HG02884 (cell line): Measurements from ENCODE around the gene SMIM10.
"Not testable (repeated sequence)": the region's sequence is repeated elsewhere in the genome, so short reads cannot be mapped to it uniquely, and the experiment has no call there.

Experiments
- ATAC-seq: cut with Tn5 transposase; IDR thresholded peaks from one replicate; pipeline ENCODE4 v1.9.1; 2021; ENCODE audit warnings: mild to moderate bottlenecking, moderate library complexity; ENCODE audit not compliant: unreplicated experiment

The SMIM10 gene

DNA sequence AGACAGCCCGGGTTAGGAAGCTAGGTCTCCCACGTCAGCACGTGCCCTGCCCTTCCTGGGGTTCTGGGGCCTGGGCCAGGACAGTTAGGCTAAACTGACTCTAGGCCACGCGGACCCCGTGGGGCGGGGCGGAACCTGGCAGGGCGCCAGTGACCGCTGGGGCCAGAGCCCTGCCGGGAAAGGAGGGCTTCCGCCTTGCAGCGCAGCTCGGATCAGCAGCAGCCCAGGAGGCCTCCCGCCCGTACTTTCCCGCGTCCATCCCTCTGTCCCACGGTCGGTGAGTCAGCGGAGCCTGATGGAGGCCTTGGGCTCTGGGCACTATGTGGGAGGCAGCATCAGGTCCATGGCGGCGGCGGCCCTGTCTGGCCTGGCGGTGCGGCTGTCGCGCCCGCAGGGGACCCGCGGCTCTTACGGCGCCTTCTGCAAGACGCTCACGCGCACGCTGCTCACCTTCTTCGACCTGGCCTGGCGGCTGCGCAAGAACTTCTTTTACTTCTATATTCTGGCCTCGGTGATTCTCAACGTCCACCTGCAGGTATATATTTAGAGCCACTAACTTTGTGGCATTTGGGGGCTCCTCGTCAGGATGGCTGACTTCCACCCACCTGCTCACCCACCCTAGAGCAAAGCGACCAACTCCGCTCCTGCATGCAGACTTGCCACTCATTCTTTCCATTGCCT, at the start of gene SMIM10:
SMIM10 (plus strand) TSS at position 191 of the 681 bp plus-strand sequence; CDS start at position 296, 105 bp downstream.
- ATAC-seq = no peak

DNA sequence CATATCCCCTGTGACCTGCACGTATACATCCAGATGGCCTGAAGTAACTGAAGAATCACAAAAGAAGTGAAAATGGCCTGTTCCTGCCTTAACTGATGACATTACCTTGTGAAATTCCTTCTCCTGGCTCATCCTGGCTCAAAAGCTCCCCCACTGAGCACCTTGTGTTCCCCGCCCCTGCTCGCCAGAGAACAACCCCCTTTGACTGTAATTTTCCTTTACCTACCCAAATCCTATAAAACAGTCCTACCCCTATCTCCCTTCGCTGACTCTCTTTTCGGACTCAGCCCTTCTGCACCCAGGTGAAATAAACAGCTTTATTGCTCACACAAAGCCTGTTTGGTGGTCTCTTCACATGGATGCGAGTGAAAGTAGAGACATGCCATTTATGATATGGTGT, 44.4 kb upstream of the SMIM10 start:
- not testable (repeated sequence) for ATAC-seq

DNA sequence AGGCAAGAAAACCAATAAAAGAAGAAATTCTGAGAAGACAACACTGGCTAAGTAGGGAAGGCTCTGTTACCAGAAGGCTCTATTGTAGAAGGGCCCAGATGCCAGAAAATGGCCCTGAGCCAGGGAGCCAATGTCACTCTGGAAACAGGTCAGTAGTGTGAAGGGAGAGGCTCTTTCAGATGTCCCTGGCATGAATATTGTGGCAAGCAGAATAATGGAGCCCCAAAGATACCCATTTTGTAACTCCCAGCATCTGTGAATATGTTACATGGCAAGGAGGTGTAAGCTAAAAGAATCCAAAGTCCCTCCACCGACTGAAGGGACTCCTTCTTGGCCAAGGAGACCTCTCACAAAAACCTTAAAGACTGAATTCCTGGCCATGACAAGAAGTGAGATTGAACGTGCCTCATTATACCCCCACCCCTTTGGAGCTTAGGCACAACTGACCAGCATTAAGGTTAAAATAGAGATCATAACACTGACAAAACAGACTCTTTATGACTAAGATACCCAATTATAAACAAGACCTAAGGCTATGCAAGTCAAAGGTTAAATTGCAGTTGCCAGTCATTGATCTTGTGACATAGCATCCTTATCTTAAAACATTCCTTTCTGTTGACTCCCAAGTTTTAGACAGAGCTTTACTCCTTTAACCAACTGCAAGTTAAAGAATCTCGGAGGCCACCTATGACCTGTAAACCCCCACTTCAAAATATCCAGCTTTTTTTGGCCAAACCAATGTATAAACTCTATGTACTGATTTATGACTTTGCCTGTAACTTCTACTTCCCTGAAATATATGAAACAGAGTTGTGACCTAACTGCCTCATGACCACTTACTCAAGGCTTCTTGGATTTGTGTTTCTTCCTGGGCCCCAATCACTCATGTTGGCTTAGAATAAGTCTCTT, 42.2 kb upstream of the SMIM10 start:
- ATAC-seq = no peak

DNA sequence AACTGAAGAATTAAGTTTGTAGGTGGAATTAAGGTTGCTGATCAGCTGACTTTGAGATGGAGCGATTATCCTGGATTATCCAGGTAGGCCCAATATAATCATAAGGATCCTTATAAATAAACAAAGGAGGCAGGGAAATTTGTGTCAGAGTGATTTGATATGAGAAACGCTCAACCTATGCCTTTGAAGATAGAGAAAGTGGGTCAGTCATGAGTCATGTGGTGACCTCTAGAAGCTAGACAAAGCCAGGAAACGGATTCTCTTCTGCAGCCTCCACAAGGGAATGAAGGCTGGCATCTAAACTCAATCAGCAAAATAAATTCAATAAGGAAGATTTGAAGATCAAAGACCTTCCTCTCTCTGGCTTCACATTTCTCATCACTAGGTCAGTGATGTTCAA, 41.5 kb upstream of the SMIM10 start:
- no peak for ATAC-seq

DNA sequence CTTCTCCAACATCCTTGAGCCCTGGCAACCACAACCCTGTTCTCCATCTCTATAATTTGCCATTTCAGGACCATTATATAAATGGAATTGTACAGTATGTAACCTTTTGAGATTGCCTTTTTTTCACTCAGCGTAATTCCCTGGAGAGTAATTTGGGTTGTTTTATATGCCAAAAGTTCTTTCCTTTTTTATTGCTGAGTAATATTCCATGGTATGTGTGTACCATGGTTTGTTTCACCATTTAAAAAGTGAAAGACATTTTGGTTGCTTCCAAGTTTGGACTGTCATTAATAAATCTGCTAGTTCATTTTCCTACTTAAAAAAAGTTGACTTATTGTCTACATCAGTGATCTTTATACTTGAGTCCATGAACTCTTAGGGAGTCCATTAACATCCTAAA, 33.0 kb upstream of the SMIM10 start:
- no peak for ATAC-seq

DNA sequence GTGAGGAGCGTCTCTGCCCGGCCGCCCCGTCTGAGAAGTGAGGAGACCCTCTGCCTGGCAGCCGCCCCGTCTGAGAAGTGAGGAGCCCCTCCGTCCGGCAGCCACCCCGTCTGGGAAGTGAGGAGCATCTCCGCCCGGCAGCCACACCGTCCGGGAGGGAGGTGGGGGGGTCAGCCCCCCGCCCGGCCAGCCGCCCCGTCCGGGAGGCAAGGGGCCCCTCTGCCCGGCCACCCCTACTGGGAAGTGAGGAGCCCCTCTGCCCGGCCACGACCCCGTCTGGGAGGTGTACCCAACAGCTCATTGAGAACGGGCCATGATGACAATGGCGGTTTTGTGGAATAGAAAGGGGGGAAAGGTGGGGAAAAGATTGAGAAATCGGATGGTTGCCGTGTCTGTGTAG, 30.4 kb upstream of the SMIM10 start:
- ATAC-seq = not testable (repeated sequence)

DNA sequence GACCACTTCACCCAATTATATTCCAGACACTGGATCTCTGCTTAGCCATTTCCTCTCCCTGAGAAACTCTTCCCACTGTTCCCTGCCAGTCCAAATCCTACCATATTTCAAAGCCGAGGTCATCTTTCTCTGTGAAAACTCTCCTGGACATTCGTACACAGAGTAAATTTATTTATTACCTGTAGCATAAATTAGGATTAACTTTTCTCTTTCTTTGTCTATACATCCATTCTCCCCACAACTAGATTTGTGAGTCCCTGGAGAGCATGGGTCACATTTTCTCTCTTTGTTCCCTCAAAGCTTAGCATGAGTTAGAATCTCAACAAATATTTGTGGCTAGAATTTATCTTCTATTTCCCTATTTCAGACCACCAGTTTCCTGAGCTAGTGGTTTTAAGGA, 27.8 kb upstream of the SMIM10 start:
- no peak for ATAC-seq

DNA sequence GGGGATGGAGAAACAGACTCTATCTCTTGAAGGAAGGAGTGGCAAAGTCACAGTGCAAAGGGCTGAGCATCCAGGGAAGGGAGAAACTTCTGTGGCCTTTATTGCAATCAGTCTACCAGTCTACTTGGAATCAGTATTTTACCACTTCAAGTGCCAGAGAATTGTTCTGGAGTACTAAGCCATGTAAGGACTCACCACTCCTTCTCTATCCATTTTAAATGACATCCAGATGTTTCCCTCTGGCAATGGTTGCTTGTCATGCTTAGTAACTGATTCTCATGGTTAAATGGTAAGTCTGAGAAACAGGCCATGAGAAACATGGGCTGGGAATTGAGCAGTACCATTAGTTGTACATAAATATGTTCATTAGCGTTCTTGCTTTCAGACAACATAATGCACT, 21.1 kb upstream of the SMIM10 start:
- no peak for ATAC-seq

DNA sequence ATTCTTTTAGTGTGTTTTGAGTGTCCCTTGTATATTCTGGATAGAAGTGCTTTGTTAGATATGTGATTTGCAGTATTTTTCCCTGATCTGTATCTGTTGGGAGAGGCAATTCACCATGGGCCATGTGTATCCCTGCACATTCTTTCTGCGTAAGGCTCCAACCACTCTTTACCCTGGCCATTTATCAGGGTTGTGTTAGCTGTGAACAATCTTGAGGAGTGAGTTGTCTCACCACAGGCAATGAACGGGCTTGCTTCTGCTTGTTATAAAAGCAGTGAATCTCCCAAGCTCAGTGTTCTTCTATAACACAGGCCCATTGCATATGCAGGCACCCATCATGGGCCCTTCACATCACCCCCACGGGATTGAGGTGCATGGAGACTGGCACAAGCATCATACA, 18.9 kb upstream of the SMIM10 start:
- ATAC-seq = no peak

DNA sequence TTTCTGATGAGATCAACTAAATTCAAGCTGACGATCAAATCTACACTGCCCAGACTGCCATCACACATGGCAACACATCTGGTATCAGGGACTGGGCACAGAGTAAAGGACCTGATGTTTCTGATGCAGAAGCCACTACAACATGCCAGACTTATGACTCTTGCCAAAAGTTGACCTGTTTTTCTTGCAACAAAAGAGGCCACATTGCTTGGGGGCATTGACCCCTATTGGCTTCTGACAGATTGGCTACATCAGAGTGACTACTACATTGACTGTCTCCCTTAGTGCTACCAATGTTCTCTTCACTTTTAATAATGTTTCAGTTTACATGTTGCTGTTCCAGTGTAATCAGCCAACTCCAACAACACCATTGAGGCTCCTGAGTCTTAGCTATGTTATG, 15.3 kb upstream of the SMIM10 start:
- no peak for ATAC-seq

DNA sequence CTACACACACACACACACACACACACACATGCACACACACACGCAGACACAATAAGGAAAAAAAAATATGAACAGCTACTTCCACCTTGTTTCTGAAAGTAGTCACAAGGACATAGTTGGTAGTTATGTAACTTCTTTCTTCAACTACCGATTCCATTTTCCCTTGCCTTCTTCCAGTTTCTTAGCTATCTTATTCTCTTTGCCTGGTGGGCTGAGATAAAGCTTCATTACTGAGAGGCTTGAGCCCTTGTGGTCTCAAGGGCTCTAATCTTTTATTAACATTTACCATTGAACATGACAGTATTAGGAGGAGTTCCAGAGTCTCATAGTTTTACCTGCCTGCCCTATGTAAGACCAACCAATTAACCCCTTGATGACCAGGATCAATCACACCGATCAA, 8.9 kb upstream of the SMIM10 start:
- ATAC-seq = no peak

DNA sequence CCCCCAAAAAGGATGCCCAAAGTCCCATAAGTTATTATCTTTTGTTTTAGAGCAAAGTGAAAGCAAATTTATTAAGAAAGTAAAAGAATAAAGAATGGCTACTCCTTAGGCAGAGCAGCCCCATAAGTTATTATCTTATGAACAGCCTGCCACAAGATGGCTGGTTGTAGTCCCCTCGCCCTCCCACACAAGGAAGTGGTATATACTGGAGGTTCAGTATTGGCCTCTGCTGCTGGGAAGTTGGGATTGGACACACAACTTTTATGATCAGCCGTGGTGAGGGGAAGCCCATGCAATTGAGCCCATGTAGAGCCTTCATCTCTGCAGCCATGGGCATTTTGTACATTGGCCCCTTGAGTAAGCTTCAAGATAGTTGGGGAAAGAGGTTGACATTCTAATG, 8.0 kb upstream of the SMIM10 start:
- ATAC-seq = no peak

DNA sequence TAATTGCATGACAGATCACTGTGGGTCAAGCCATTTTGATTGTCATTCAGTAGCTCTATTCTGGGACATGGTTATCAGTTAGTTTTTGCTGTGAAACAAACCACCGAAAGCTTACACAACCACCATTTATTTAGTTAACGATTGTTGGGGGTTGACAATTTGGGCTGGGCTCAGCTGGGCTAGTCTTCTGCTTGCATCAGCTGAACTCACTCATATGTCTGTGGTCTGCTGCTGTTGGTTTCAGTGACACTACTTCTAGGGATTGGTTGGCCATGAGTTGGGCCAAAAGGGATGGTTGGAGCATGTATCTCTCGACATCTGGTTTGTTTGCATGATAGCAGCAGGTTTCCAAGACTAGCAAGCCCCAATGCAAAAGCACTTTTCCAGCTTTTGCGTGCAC, 5.3 kb upstream of the SMIM10 start:
- no peak for ATAC-seq

DNA sequence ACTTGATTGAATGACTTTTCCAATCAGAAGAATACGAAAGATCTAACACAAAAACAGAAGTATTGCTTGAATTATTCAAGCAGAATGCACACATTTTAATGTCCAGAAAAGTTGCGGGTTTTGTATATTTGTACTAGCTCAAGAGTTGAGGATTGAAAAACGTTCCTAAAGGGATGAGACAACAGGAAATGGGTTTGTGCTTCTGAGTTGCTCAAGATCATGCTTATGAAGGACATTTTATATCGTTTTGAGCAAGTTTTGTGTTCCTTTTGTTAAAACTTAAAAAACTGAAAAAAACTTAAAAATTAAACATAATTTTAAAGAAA, 353 bp upstream of the SMIM10 start:
- no peak for ATAC-seq

DNA sequence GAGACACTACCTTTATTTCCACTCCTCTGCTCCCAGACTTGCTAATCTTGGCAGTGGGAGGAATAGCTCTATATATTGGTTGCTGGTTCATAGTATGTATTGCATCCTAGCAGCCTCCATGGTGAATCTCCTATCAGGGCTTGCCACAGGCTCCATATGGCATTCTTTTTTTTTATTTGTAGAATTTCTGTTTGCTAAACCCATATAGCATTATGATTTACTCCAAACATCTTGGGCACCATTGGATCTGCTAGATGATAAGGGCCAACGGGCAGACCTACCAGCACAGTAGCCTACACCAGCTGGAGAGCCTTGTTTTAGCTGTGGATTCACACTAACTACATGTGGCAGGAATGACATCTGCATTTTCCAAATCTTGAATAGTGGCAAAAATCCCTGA, 6.9 kb downstream of the SMIM10 start:
- no peak for ATAC-seq

DNA sequence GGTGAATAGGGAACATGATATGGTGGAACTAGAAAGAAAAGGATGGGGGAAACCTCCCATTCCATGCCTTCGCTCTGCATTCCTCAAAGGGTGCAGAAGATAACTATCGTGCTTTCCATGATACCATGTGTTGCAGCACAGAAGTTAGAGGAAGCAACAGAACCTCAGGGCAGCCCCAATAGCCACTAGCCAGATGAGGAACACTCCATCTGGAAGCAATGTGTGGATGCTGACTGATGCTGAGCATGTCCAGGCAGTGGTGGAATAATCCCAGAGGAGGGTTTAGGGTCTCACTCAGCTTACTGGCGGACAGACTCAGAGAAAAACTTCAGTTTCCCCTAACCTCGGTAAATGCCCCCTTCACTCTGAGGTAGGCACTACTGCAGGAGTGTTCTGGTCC, 7.5 kb downstream of the SMIM10 start:
- no peak for ATAC-seq

DNA sequence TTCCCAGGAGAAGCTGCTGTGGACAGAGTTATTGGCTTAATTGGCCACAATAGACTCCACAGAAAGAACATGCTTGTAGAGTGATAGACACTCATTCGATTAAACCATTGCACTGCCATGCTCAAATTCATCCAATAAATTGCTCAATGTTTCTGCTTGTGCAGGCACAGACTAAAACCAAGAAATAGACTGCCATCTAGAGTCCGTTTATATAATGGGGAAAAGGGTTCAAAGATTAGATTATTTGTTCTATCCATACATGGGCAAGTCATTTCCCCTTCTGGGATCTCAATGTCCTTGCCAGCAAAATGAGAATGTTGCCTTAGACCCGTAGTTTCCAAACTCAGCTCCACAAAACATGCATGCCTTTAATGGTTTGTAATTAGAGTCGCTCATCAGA, 8.7 kb downstream of the SMIM10 start:
- ATAC-seq = no peak

DNA sequence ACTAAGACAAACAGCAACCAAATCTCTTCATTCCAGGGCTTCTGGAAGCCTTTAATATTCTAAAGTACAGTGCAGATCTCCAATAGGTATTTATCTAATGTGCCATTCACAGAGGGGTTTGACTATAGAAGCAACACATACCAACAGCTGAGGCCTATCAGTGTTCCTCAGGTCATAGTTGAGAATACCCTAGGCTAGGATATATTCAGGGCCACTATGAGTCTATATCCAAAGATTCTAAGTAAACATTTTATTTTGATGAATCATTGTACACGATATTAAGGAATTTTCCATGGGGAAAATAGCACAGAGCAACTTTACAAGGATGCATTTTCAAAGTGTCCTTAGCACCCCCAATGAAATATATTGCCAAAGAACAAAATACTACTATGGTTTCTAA, 9.7 kb downstream of the SMIM10 start:
- no peak for ATAC-seq

DNA sequence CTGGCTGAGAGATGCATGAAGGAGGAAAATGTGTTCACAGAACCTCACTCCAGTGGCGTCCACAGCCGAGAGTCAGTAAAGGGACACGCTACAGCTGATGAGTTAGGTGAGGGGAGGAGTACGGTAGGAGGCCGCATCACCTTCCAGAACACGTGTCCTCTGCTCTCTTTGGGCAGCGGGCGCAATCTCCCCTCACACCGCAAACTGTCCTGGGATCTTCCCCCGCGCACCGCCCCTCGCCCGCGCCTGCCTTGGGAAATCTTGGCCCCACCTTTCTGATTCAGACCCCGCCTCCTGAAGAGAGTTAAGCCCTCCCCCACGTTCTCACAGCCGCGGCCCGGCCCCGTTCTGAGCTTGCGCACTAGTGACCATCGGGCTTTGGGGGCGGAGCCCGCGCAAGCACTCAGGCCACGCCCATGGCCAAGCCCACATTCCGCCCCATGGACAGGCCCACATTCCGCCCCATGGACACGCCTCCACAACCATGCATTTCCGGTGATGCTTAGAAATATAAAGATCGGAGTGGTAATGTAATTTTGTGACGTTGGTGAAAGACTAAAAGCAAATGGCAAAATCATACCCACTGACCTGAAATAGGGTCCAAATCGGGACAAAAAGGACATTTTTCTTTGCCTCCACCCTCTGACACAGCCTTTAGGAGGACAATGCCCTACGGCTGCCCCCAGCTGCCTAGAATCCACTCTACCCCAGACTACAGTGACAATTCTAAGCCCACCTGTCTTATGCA, 13.3 kb downstream of the SMIM10 start:
- ATAC-seq = peak; percentile 94

DNA sequence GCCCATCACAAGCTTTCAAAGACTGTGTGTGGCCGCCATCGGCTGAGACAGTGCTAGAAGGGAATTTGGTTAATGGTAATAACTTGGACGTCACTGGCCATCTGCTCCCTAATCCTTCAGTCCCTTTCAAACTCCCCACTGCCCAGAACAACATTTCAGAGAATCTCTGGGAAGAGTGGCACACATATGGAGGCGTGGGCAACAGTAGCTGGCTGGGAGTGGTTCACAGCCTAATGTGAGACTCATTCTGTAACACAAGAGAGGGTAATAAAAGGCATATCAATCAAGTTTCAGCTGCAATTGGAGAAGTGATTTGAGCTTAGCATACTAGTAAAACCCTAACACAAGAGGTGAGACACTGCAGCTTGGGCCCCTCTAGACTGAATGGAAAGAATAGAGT, 15.4 kb downstream of the SMIM10 start:
- ATAC-seq = no peak

DNA sequence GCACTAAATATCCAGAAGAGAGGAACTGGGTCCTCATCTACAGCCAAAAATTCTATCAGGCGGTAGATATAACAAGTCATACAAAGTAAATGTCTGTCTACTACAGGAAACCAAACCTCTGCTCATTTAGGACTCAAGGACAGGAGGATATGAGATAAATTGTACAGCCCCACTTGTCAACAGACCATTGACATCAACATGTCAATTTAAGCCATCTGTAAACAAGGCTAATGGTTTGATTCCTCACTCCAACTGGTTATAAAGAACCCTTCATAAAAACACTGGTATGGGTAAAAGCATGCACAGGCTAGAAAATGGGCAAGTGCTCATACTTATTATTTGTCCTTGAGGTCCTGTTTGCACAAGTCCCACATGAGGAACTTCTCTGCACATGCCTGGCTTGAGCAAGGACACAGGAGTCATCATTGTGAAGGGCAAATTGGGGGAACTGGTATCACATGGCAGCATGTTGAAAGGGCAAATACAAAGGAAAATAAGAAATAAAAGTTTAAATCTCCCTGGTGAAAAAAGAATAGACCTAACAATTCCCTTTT, 18.3 kb downstream of the SMIM10 start:
- no peak for ATAC-seq

DNA sequence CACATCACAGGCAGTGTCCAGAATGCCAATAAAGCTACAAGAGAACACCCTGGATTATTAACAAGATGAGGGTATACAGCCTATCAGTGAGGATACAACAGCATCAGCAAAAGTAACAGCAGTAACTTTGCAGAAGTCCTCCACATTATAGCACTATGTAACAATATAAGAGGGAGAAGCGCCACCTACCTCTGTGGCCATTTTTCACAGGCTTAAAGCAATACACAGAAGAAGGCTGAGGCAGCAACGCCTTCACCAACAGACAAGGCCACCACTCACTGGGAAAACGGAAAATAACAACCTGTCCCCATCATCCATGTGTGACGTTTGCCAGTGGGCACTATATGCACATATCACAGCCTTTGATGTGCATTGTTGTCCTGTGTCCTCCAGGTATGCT, 19.0 kb downstream of the SMIM10 start:
- no peak for ATAC-seq
